Diencephalon (tissue), 1 donor: ENCODE measurements around the gene NDRG4. TPM values are rescaled to one million over a fixed set of nuclear protein-coding genes. Genes with fewer than 3 reads are reported as not detected.
A peak's percentile ranks its signal among the peaks of the same experiment; 100 is the strongest.

ENCODE experiments used
- small RNA-seq: library from RNA; depleted of rRNA; stranded (forward); fragments of <200 nt; gene quantifications from one replicate; pipeline ENCODE3, GENCODE V24; 2014
- total RNA-seq: library from RNA; depleted of rRNA; stranded (reverse); fragments of >200 nt; gene quantifications from one replicate; pipeline ENCODE4 v1.2.3, GENCODE V29; 2014

The NDRG4 gene, protein sequence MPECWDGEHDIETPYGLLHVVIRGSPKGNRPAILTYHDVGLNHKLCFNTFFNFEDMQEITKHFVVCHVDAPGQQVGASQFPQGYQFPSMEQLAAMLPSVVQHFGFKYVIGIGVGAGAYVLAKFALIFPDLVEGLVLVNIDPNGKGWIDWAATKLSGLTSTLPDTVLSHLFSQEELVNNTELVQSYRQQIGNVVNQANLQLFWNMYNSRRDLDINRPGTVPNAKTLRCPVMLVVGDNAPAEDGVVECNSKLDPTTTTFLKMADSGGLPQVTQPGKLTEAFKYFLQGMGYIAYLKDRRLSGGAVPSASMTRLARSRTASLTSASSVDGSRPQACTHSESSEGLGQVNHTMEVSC
- 595 TPM for total RNA-seq

DNA sequence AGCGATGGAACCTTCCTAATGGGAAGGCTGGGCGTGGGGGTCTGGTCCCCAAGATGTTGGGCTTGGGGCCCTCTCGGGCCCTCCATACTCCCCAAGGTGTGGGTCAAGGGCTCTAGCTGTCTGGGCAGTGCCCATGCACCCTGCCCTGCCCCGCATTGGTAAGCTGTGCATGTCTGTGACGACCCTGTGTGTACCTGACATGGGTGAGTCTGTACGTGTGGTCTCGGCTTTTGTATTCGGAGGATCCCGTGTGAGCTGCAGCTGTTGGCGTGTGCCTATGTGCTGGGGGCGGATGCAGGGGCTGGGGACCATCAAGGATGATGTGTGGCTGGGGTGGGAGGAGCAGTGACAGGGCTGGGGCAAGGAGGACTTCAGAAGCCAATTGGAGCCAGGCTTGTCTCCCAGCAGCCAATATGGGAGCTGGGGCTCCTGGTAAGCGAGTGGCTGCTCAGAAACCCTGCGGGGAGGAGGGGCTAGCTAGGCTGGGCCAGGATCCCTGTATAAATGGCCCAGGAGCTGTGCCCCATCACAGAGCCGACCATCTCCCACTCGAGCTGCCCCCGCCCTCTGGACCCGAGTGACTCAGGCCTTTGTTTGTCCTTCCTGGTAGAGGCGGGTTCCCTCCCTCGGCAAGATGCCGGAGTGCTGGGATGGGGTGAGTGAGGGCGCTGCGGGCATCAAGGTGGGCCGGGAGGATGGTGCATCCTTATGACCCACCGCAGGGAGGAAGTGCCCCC is at the start of gene NDRG4:
Gene NDRG4 (plus strand): TSS at position 529 of the 737 bp plus-strand sequence. CDS start 106 bp downstream, at position 635.

GRCh38 chr16:58515125-58515870 is 15.4 kb downstream of the NDRG4 start, which contains the start of gene SETD6:
TSS of gene SETD6 (plus strand) at chr16:58515517. CDS start at chr16:58515538, 21 bp downstream.

Small RNAs within 50 kb of the gene (small RNA-seq; reads per million reads assigned to genes)
- gene RNU6-103P (not detected), gene SNORA46 (33.5 reads per million, percentile 95 among the genes with 10 or more reads in this experiment), gene SNORA50A (not detected)

Other genes with a start within 250 kb of the NDRG4 start
- not detected for gene PRSS54, start 205.1 kb upstream of the NDRG4 start, total RNA-seq
- 3.9 TPM for gene GINS3, start 107.7 kb upstream of the NDRG4 start, total RNA-seq
- gene SETD6, start 15.4 kb downstream of the NDRG4 start, total RNA-seq: 22.6 TPM
- gene CNOT1, start 129.7 kb downstream of the NDRG4 start, total RNA-seq: 99.4 TPM
- gene SLC38A7, start 184.6 kb downstream of the NDRG4 start, total RNA-seq: 24.7 TPM
- 66.4 TPM for gene GOT2, start 234.2 kb downstream of the NDRG4 start, total RNA-seq